ENCODE data around the gene MMP7.

MMP7 gene

DNA sequence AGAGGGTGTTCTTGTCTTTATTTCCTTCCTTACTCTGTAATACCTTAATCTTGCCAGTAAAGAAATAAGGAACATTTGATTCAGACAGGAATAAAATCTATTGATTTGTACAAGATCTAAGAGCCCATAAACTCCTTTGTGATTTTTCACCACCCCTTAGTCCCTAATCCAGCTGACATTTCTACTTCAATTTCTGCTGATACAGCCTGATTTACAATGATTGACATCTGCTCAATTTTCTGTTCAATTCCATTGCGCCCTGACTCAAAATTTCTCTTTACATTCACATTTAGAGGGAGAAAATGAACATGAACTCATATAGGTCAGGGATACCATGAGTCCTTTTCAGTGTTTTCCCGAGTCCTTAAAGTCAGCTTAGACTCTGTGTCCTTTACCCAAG, 50.8 kb downstream of the MMP7 start:
- Histone ChIP-seq H3K79me2 (ENCODE audit: control insufficient read depth, insufficient read depth, low read length, unreplicated experiment) (no peaks in the 10 kb centered on the region), H2AFZ (ENCODE audit: low read length, unreplicated experiment) (no peak overlapping the region), H3K27ac (ENCODE audit: low read depth, low read length) (no peak overlapping the region), H3K4me3 (ENCODE audit: low read depth, low read length) (no peak overlapping the region), H3K36me3 (ENCODE audit: insufficient read depth, low read length) (no peaks in the 10 kb centered on the region), H3K4me1 (ENCODE audit: control insufficient read depth, insufficient read depth, low read length, unreplicated experiment) (peaks cover 4% of the 10 kb centered on the region), H3K27me3 (ENCODE audit: insufficient read depth, low read length) (no peaks in the 10 kb centered on the region)

DNA sequence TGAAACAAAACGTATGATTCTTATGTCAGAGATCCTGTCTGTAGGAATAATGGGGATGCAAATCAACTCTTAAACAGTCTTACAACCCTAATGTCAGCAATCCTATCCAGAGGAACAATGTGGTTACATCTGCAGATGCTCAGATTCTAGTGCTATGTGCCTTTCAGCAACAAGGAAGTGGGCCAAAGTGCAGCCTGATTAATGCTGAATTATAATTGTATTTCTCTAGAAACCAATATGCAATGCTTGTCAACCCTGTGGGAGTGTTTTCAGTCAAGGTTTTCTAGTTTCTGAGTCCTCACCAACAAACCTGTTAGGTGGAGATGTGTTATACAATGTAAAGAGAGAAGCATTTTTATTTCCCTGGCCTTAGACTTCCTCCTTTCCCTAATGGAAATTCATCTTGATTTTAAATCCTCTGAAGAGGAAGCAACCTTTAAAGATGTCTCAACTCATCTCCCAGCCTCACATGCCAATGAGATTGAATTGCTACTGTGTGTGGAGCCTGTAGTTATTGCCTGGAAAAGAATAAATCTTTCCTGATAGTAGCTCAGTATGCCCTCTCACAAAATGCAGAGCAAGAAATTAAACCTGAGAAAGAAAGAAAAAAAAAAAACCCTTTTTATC, 51.8 kb downstream of the MMP7 start:
- Histone ChIP-seq H2AFZ (ENCODE audit: low read length, unreplicated experiment) (no peak overlapping the region), H3K4me1 (ENCODE audit: control insufficient read depth, insufficient read depth, low read length, unreplicated experiment) (peaks cover 4% of the 10 kb centered on the region), H3K4me3 (ENCODE audit: low read depth, low read length) (no peak overlapping the region), H3K36me3 (ENCODE audit: insufficient read depth, low read length) (no peaks in the 10 kb centered on the region), H3K27ac (ENCODE audit: low read depth, low read length) (no peak overlapping the region), H3K27me3 (ENCODE audit: insufficient read depth, low read length) (no peaks in the 10 kb centered on the region), H3K79me2 (ENCODE audit: control insufficient read depth, insufficient read depth, low read length, unreplicated experiment) (no peaks in the 10 kb centered on the region)

DNA sequence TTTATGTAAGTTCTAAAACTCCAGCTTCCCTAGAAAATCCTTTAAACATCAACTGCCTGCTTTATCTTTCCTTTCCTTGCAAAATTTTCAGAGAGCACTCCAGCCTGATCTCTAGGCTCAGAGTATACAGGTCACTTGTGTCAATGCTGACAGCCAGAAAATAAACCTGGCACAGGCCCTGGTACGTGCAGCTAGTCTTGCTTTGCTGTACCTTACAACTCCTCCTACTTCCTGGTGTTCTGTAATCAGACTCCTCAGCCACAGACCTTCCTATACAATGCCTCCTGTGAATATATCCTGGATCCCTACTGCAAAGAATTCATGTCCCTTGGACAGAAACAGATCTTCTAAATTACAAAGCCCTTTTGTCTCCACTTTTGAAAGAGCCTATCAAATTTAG, 53.7 kb downstream of the MMP7 start:
- no peaks in the 10 kb centered on the region for H3K79me2 ChIP-seq (ENCODE audit: control insufficient read depth, insufficient read depth, low read length, unreplicated experiment)
- no peaks in the 10 kb centered on the region for H3K36me3 ChIP-seq (ENCODE audit: insufficient read depth, low read length)
- no peaks in the 10 kb centered on the region for H3K27me3 ChIP-seq (ENCODE audit: insufficient read depth, low read length)
- H2AFZ ChIP-seq (ENCODE audit: low read length, unreplicated experiment), result peak overlapping the region; percentile 36
- no peak overlapping the region for H3K4me3 ChIP-seq (ENCODE audit: low read depth, low read length)
- peaks cover 4% of the 10 kb centered on the region for H3K4me1 ChIP-seq (ENCODE audit: control insufficient read depth, insufficient read depth, low read length, unreplicated experiment)
- no peak overlapping the region for H3K27ac ChIP-seq (ENCODE audit: low read depth, low read length)

DNA sequence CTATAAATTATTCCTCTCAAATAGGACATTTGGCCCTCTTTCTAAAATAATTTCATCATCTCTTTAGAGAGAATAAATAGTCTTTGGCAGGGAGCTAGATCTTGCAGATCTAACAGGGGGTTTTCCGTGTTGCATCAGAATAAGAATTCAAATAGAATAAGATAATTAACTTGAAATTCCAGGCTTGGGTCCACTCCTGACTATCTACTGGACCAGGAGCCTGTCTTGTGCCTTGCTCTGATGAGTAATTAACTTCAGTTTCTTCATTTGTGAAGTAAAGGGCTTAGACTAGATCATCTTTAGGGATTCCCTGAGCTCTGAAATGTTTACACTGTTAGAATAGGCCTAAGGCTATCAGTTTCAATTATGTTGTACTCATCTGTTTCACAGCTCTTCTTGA, 54.5 kb downstream of the MMP7 start:
- peaks cover 4% of the 10 kb centered on the region for H3K4me1 ChIP-seq (ENCODE audit: control insufficient read depth, insufficient read depth, low read length, unreplicated experiment)
- H3K36me3 ChIP-seq (ENCODE audit: insufficient read depth, low read length), result no peaks in the 10 kb centered on the region
- no peaks in the 10 kb centered on the region for H3K79me2 ChIP-seq (ENCODE audit: control insufficient read depth, insufficient read depth, low read length, unreplicated experiment)
- no peak overlapping the region for H3K4me3 ChIP-seq (ENCODE audit: low read depth, low read length)
- H2AFZ ChIP-seq (ENCODE audit: low read length, unreplicated experiment), result peak overlapping the region; percentile 36
- no peak overlapping the region for H3K27ac ChIP-seq (ENCODE audit: low read depth, low read length)
- no peaks in the 10 kb centered on the region for H3K27me3 ChIP-seq (ENCODE audit: insufficient read depth, low read length)

DNA sequence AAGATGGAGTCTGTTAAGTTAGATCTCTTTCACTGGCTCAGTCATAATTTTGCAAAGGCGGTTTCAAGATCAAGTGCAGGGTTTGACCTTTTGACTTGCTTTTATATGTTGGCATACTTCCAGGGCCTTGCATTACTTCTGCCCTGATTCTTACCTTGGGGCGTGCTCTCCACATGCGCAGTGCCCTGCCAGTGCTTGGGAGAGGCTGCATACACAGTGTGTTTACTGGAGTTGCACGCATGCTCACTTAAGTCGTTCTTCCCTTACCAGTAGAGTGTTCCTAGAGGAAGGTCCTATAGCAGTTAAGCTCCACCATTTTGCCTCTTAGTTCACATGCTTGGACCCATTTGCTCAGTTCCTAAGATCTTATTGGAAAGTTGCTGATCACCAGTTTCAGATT, 57.0 kb downstream of the MMP7 start:
- H3K27me3 ChIP-seq (ENCODE audit: insufficient read depth, low read length), result no peaks in the 10 kb centered on the region
- H3K79me2 ChIP-seq (ENCODE audit: control insufficient read depth, insufficient read depth, low read length, unreplicated experiment), result no peaks in the 10 kb centered on the region
- H3K4me3 ChIP-seq (ENCODE audit: low read depth, low read length), result no peak overlapping the region
- H3K4me1 ChIP-seq (ENCODE audit: control insufficient read depth, insufficient read depth, low read length, unreplicated experiment), result peaks cover 17% of the 10 kb centered on the region
- no peaks in the 10 kb centered on the region for H3K36me3 ChIP-seq (ENCODE audit: insufficient read depth, low read length)
- no peak overlapping the region for H3K27ac ChIP-seq (ENCODE audit: low read depth, low read length)
- H2AFZ ChIP-seq (ENCODE audit: low read length, unreplicated experiment), result no peak overlapping the region

DNA sequence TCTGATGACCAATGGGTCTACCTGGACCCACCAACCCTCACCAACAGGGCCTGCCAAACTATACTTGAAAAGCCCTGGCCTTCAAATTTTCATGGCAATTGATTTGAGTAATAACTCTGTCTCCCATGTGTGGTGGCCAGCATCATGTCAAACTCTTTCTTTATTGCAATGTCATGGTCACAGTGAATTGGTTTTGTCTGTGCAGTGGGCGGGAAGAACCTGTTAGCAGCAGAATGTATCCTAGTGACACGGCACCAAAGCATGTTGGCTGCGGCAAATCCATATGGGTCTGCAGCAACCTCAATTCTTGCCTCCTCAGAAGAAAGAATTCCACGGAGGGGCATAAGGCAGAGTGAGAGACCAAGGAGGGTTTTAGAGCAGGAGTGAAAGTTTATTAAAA, 58.4 kb downstream of the MMP7 start:
- Histone ChIP-seq H3K79me2 (ENCODE audit: control insufficient read depth, insufficient read depth, low read length, unreplicated experiment) (no peaks in the 10 kb centered on the region), H2AFZ (ENCODE audit: low read length, unreplicated experiment) (no peak overlapping the region), H3K36me3 (ENCODE audit: insufficient read depth, low read length) (no peaks in the 10 kb centered on the region), H3K4me3 (ENCODE audit: low read depth, low read length) (no peak overlapping the region), H3K4me1 (ENCODE audit: control insufficient read depth, insufficient read depth, low read length, unreplicated experiment) (peaks cover 21% of the 10 kb centered on the region), H3K27me3 (ENCODE audit: insufficient read depth, low read length) (no peaks in the 10 kb centered on the region), H3K27ac (ENCODE audit: low read depth, low read length) (no peak overlapping the region)

DNA sequence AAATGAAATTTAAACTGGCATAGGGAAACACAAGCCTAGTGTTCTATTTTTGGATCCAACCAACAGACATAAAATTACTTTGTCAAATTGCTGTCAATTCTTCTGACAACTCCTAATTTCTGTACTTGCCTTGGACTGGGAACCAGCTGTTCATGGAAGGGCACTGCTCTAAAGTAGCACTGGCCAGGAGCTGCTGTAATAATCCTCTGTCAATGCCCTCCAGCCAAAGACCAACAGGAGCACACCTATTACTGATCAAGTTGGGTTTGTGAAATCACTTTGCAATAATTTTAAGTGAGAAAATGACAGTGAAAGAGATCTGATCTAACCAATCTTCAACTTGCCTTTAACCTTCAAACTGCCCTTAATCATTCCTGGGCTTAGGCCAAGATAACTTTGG, 59.1 kb downstream of the MMP7 start:
- Histone ChIP-seq H2AFZ (ENCODE audit: low read length, unreplicated experiment) (no peak overlapping the region), H3K4me3 (ENCODE audit: low read depth, low read length) (no peak overlapping the region), H3K36me3 (ENCODE audit: insufficient read depth, low read length) (no peaks in the 10 kb centered on the region), H3K79me2 (ENCODE audit: control insufficient read depth, insufficient read depth, low read length, unreplicated experiment) (no peaks in the 10 kb centered on the region), H3K27me3 (ENCODE audit: insufficient read depth, low read length) (no peaks in the 10 kb centered on the region), H3K4me1 (ENCODE audit: control insufficient read depth, insufficient read depth, low read length, unreplicated experiment) (peaks cover 18% of the 10 kb centered on the region), H3K27ac (ENCODE audit: low read depth, low read length) (no peak overlapping the region)
